ENCODE results near the gene CNOT3. TPM values are rescaled to one million over a fixed set of nuclear protein-coding genes. Genes with fewer than 3 reads are reported as not detected.

CNOT3 gene
- total RNA-seq, 1 experiment from 2014 or later = 9.0 TPM

DNA sequence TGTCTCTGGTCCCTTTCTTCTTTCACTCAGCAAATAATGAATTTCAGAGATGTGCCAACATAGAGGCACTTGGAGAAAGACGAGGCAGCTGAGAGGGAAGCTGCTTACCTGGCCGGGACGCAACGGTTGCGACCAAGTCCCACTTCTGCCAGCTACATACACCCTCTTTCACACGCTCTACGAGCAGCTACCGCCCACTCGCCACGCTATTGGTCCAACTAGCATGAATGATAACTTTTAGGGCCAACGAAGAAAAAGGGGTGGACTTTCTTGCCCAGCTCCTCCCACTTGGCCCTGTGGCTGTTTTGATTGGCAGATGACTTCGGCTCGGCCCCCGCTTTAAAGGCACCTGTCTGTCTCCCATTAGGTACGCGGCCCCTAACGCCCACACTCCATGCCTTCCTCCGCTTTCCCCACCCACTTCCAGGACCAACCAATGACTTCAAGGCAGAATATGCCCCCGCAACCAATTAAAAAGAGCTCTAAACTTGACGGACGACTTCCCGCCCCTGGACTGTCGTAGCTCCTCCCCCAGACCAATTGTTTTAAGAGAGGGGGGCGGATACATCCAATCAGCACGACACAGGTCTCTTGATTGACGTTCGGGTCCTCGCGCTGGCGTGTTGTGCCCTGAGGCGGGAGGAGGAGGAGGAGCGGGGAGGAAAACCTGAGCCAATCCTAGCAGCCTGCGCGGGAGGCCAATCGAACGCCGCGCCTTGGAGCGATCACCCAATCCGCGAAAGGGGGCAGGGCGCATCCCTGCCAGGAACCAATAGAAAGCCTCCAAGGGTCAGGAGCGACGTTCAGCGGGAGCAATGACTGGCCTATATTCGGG is 481 bp upstream of the CNOT3 start:
- Histone ChIP-seq H3K4me3 (peak overlapping the region; percentile 91), H3K36me3 (peaks cover 38% of the 10 kb centered on the region), H3K9me3 (no peaks in the 10 kb centered on the region), H3K27me3 (no peaks in the 10 kb centered on the region)
- peak; percentile 100 for DNase-seq

DNA sequence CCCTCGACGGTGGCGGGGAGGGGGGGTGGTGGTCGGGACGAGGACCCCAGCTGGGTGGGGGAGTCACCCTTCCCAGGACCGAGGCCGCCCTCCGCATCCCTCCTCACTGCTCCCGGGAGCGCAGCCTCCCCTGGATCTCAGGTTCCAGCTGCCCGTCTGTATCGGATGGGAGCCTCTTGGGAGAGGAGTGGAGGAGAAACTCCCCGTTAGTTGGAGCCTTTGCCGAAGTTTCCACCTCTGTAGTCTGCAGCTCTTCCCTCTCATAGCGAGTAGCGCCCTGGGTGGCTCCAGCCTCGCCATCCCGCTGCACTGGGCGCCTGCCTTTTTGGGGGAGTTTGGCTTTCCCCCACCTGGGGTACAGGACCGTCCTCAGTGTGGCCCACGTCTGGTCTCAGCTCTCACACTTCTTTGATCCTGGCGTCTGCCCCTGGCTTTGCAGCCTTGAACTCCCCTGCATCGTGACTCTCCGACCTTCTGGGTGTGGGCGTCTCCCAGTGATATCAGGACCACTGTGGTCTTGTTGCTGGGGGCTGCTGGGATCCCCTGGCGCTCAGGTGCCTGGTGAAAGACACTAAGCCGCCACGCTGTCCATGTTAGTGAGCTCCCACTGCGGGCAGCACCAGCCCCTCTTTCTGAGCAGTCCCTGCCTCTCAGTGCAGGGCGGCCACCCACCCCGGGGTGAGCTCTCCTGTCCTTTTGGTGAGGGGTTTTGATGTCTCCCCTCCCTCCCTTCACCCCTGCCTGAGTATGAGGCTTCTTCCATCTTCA is 1.1 kb downstream of the CNOT3 start:
- Histone ChIP-seq H3K27me3 (no peaks in the 10 kb centered on the region), H3K4me3 (peak overlapping the region; percentile 91), H3K36me3 (peaks cover 53% of the 10 kb centered on the region), H3K9me3 (no peaks in the 10 kb centered on the region)
- no peak for DNase-seq

DNA sequence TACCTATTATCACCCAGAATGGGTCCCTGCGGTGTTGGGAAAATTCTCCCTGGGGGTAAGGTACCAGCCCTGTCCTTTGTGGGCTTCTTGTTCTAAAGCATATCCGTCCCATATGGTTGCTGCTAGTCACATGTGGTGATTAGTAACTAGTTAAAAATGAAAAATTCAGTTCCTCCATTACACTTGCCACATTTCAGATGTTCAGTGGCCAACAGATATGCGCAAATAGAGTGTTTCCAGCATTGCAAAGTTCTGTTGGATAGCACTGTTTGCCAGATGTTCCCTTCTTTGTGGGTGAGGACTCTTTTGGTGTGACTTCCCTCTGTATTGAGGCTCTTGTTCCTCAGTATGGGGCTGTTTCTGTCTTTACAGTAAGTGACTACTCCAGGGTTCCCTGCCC is 3.8 kb downstream of the CNOT3 start:
- H3K9me3 ChIP-seq = no peaks in the 10 kb centered on the region
- no peak for DNase-seq
- H3K36me3 ChIP-seq = peaks cover 80% of the 10 kb centered on the region
- H3K27me3 ChIP-seq = no peaks in the 10 kb centered on the region
- no peak overlapping the region for H3K4me3 ChIP-seq

DNA sequence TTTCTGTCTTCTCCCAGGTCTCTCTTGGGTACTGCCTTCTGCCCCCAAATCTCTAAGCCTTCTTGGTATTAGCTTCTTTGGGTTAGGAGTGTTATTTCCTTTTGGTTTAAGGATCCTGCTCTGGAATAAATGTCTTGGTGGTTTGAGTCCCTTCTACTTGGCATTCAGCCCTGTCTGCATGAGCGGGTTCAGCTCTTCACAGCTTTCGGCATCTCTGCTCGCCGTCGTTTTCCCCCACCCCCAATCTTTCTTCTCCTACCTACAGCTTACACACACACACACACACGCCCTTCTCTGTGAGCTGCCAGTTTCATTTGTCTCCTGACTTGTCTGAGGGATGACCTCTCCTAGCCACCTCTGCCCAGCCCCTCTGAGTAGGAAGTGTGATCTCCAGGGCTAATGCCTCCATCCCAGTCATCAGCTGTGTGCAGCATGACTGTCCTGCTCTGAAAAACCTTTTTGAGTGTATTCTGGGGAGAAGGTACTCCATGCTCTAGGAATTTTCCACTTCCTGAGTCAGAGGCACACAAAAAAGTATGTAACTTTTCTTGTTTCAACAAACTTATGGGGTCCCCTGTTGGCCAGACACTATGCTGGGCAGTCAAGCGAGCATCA is 4.7 kb downstream of the CNOT3 start:
- Histone ChIP-seq H3K36me3 (peaks cover 89% of the 10 kb centered on the region), H3K9me3 (no peaks in the 10 kb centered on the region), H3K27me3 (no peaks in the 10 kb centered on the region), H3K4me3 (no peak overlapping the region)
- DNase-seq = no peak

DNA sequence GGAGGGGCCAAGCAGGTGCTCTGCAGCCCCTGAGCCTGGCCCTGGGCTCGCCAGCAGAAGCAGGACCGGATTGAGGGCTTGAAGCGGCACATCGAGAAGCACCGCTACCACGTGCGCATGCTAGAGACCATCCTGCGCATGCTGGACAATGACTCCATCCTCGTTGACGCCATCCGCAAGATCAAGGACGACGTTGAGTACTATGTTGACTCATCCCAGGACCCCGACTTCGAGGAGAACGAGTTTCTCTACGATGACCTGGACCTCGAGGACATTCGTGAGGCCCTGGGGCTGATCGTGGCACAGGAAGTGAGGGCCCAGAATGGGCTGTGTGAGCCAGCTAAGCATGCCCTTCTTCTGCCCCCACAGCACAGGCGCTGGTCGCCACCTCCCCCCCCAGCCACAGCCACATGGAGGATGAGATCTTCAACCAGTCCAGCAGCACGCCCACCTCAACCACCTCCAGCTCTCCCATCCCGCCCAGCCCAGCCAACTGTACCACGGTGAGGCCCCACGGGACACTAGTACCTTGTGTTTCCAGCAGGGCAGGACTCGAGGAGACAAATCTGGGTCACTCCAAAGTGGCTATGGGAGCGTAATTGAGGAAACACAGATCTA is 8.1 kb downstream of the CNOT3 start:
- Histone ChIP-seq H3K36me3 (peaks cover 91% of the 10 kb centered on the region), H3K27me3 (no peaks in the 10 kb centered on the region), H3K9me3 (no peaks in the 10 kb centered on the region), H3K4me3 (no peak overlapping the region)
- no peak for DNase-seq

DNA sequence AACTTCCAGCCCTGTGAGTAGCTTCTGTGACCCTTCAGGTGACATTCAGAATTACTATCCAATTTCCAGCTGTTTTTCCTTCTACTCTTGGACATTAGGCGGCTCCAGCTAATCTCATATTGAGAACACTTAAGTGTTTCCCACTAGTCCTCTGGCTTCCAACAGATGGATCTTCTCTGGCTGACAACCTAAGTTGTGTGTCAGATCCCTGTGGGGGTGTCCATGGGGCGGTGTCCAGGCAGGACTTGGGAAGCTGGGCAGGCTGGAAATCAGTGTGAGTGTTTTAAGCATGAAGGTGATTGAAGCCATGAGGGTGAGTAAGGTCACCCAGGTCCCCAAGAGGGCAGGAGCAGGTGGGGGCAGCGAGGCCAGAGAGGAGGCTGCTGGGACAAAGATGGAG is 10.1 kb downstream of the CNOT3 start:
- no peak for DNase-seq
- Histone ChIP-seq H3K27me3 (no peaks in the 10 kb centered on the region), H3K9me3 (no peaks in the 10 kb centered on the region), H3K4me3 (no peak overlapping the region), H3K36me3 (peaks cover 90% of the 10 kb centered on the region)

DNA sequence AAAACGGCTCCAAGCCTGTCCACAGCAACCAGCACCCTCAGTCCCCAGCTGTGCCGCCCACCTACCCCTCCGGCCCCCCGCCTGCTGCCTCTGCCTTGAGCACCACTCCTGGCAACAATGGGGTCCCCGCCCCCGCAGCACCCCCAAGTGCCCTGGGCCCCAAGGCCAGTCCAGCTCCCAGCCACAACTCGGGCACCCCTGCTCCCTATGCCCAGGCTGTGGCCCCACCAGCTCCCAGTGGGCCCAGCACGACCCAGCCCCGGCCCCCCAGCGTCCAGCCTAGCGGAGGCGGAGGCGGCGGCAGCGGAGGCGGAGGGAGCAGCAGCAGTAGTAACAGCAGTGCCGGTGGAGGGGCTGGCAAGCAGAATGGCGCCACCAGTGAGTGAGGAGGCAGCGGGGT is 10.6 kb downstream of the CNOT3 start:
- Histone ChIP-seq H3K9me3 (no peaks in the 10 kb centered on the region), H3K4me3 (no peak overlapping the region), H3K36me3 (peaks cover 90% of the 10 kb centered on the region), H3K27me3 (no peaks in the 10 kb centered on the region)
- DNase-seq = no peak

DNA sequence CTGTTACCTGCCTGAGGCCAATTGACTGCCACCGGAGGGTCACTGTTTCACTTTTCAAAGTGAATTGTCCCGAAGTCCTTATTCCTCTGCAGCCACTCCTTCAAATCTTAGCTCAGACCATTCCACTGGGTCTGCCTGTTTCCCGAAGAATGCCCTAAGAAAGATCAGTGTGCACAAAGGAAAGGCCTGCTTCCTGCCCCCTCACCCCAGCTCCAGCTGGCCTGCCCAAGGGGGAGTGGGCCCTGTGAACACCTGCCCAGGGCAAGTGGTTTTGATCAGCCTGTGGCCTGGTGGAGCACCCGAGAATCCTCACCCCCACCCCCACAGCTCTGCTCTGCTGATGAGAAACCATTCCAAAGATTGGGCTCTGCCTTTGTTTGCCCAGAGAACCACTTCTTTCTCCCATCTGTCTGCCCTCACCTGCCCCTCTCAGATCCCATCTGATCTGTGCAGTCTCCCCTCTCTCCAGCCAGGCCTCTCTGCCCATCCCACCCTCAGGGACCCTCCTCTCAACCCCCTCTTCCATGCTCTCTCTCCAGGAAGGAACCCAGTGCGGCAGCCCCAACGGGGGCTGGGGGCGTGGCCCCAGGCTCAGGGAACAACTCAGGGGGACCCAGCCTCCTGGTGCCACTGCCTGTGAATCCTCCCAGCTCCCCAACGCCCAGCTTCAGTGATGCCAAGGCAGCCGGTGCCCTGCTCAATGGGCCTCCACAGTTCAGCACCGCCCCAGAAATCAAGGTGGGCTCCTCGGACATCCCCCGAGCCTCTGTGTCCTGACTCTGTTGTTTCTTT is 11.7 kb downstream of the CNOT3 start:
- Histone ChIP-seq H3K27me3 (no peaks in the 10 kb centered on the region), H3K9me3 (no peaks in the 10 kb centered on the region), H3K4me3 (no peak overlapping the region), H3K36me3 (peaks cover 90% of the 10 kb centered on the region)
- DNase-seq = no peak

DNA sequence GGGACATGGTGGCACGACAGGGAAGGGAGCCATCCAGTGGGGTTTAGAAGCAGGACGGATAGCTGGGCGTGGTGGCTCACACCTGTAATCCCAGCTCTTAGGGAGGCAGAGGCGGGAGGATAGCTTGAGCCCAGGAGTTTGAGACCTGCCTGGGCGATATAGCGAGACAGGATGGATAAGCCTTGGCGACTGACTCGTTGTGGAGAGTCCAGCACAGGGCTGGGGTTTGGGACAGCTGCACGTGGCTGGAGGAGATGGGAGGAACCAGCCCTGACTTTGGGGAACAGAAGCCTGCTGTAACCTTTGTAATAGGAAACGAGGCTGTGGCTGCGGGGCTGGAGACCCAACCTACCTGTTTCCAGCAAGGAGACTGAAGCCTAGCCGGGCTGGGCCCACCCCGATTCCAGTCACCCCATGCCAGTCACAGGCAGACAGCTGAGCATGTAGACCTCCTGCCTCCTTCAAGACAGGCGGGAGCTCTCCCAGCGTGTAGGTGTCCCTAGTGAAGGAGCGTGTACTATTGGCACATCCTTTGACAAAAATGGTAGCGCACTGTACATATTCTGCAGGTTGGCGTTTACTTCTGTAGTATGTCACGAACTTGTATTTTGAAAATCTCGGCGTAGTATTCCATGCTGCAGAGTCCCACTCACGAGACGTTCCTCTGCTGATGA is 13.9 kb downstream of the CNOT3 start:
- Histone ChIP-seq H3K36me3 (peaks cover 90% of the 10 kb centered on the region), H3K9me3 (no peaks in the 10 kb centered on the region), H3K27me3 (no peaks in the 10 kb centered on the region), H3K4me3 (no peak overlapping the region)
- DNase-seq = no peak

DNA sequence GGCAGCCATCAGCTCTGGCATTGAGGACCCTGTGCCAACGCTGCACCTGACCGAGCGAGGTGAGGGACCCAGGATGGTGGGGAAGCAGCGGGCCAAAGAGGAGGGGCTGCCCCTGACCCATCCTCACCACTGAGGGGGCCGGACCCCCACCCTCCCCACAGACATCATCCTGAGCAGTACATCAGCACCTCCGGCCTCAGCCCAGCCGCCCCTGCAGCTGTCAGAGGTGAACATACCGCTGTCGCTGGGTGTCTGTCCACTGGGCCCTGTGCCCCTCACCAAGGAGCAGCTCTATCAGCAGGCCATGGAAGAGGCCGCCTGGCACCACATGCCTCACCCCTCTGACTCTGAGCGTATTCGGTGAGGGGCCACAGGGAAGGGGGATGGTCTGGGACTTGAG is 14.7 kb downstream of the CNOT3 start:
- H3K27me3 ChIP-seq = no peaks in the 10 kb centered on the region
- no peak for DNase-seq
- H3K36me3 ChIP-seq = peaks cover 90% of the 10 kb centered on the region
- H3K9me3 ChIP-seq = no peaks in the 10 kb centered on the region
- H3K4me3 ChIP-seq = no peak overlapping the region

DNA sequence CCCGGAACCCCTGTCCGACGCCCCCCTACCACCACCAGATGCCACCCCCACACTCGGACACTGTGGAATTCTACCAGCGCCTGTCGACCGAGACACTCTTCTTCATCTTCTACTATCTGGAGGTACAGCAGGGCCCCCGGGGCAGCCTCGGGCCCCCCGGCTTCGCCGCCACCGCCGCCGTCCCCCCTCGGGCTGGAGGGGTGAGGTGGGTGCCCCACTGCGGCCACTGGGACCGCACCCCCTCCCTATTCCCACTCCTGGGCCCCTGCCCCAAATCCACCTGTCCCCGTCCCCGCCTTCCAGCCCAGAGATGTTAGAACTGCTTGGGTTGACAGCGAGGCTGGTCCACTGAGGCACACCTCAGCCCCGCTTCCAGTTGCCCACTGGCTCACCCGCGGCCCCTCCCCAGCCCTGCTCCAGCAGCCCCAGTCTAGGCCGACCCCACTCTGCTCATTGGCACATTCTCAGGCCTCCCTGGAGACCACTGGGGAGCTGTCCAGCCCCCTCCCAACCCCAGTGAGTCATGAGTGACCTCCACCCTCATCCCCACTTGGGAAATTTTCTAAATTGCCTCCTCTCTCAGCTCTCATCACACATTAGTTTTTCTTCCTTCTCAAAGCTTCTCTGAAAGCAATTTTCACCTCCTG is 15.4 kb downstream of the CNOT3 start:
- no peak for DNase-seq
- Histone ChIP-seq H3K4me3 (no peak overlapping the region), H3K36me3 (peaks cover 92% of the 10 kb centered on the region), H3K9me3 (no peaks in the 10 kb centered on the region), H3K27me3 (no peaks in the 10 kb centered on the region)

DNA sequence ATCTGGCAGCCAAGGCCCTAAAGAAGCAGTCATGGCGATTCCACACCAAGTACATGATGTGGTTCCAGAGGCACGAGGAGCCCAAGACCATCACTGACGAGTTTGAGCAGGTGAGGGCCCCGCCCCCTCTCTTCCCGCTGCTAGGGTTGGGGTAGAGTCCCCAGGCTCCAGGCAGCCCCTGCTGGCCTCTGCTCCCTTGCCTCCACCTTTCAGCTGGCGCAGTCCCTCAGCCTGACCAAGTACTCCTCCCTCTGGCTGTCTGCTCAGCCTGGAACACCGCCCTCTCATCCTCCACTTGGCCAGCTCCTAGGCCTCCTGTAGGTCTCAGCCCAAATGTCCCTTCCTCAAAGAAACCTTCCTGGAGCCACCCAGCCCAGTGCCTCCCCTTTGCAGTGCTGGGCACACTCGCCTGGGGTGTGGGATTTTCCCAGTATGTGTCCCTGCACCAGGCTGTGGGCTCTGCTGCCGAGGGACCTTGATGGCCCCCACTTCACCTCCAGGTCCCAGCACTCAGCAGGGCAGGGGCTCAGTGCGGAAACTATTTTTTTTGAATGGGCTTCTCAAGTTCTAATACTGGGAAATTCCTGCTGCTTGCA is 16.3 kb downstream of the CNOT3 start:
- Histone ChIP-seq H3K4me3 (no peak overlapping the region), H3K36me3 (peaks cover 94% of the 10 kb centered on the region), H3K27me3 (no peaks in the 10 kb centered on the region), H3K9me3 (no peaks in the 10 kb centered on the region)
- no peak for DNase-seq

DNA sequence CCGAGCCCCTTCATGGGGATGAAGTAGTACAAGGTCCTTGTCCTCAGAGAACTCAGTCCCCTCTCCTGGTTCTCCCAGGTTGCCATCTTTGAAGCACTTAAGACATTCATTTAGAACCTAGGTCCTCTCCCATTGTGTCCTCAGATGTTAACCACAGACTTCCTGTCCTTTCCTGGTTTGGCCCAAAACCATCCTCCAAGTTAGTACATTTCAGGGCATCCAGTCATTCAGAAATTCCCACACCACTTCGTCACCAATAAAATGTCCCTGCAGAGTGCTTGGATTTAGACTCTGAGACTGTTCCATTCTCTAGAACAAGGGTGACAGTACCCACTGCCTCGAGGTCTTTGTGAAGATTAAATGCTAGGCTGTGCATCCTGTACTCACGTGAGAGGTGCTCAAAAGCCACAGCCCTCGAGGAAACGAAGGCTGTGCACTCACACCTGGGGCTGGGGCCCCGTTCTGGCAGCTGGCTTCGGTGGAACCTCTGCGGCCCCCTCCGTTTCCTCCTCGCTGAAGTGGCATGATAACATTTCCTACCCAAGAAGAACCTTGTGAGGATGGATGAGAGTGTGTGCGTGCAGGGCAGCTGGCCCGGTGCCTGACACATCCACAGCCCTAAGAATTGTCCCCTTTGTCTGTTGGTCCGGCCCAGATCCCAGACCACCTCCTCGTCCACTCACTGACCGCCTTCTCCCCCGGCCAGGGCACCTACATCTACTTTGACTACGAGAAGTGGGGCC is 17.2 kb downstream of the CNOT3 start:
- Histone ChIP-seq H3K36me3 (peaks cover 87% of the 10 kb centered on the region), H3K4me3 (no peak overlapping the region), H3K27me3 (no peaks in the 10 kb centered on the region), H3K9me3 (no peaks in the 10 kb centered on the region)
- DNase-seq = no peak

DNA sequence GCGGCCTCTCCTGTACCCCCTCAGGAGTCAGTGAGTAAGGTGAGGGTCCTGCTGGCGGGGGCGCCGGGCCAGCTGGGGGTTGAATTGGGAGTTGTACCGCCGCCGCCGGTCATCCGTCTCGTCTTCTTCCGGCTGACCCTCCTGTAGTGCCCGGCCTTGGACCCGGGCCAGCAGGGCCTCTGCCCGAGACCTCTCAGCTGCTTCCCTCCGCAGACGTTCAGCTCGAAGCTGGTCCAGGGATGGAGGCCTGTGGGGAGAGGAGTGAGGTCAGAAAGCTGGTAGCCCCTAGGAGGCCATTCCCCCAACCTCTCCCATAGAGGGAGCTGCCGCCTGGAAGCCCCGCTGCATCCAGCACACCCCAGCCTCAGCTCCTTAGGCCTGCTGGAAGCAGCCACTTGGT is 18.1 kb downstream of the CNOT3 start:
- Histone ChIP-seq H3K36me3 (peaks cover 83% of the 10 kb centered on the region), H3K27me3 (no peaks in the 10 kb centered on the region), H3K4me3 (no peak overlapping the region)

DNA sequence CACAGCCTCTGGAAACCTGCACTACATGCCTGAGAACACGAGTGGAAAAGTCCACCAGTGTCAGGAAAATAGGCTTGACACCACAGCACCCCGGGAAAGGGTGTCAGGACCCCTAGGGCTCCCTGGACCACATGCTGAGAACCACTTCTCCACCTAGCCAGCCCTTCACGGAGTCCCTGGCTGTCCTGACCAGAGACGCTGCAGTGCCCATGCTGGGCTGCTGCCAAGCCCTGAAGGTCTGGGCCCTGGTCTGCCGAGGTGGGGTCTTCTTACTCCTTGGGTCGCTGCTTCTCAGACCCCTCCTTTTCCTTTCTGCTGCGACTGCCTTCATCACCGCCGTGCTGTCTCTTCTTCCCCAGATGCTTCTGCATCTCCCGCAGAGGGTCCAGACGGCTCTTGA is 18.9 kb downstream of the CNOT3 start:
- peaks cover 76% of the 10 kb centered on the region for H3K36me3 ChIP-seq
- no peak overlapping the region for H3K4me3 ChIP-seq
- DNase-seq = no peak
- H3K9me3 ChIP-seq = no peaks in the 10 kb centered on the region
- H3K27me3 ChIP-seq = no peaks in the 10 kb centered on the region

More for the DNA sequence above, 18.1 kb downstream of the CNOT3 start:
- DNase-seq = no peak
- H3K9me3 ChIP-seq = no peaks in the 10 kb centered on the region

All from MG63 (cell line).